SH-SY5Y (cell line): ENCODE measurements around the gene HMGCS2.

ENCODE experiments used
- GATA2 ChIP-seq: IDR thresholded peaks from 2 replicates; pipeline ENCODE4 v1.6.1; 2011; ENCODE audit warnings: mild to moderate bottlenecking, low read depth, low read length
- GATA3 ChIP-seq: IDR thresholded peaks from 2 replicates; pipeline ENCODE4 v1.6.1; 2011; ENCODE audit warnings: low read depth, mild to moderate bottlenecking, low read length, moderate library complexity

- no peak for TF ChIP-seq GATA2
- no peak for TF ChIP-seq GATA3
These were observed 50.3 kb downstream of the HMGCS2 start for GRCh38 chr1:119718409-119718808.
